HG03521 (cell line): ENCODE data around the gene SPRING1.
"Not testable (repeated sequence)": the region's sequence is repeated elsewhere in the genome, so short reads cannot be mapped to it uniquely, and the experiment has no call there.

ENCODE experiments used
- ATAC-seq: cut with Tn5 transposase; IDR thresholded peaks from one replicate; pipeline ENCODE4 v1.9.1; 2021; ENCODE audit warnings: mild to moderate bottlenecking, moderate library complexity; ENCODE audit not compliant: unreplicated experiment

Gene SPRING1

GRCh38 chr12:116742787-116743186 lies 4.9 kb upstream of the SPRING1 start:
- not testable (repeated sequence) for ATAC-seq

- no peak for ATAC-seq
These were observed 1.6 kb upstream of the SPRING1 start for GRCh38 chr12:116739381-116739887.

GRCh38 chr12:116736962-116737773 lies 701 bp downstream of the SPRING1 start:
- ATAC-seq, result no peak

GRCh38 chr12:116735951-116736599 lies 1.8 kb downstream of the SPRING1 start:
- ATAC-seq, result no peak

GRCh38 chr12:116735084-116735483 lies 2.8 kb downstream of the SPRING1 start:
- no peak for ATAC-seq

- no peak for ATAC-seq
These were observed 3.6 kb downstream of the SPRING1 start for GRCh38 chr12:116734156-116734768.

- no peak for ATAC-seq
These were observed 6.1 kb downstream of the SPRING1 start for GRCh38 chr12:116731801-116732200.

- ATAC-seq, result no peak
These were observed 10.0 kb downstream of the SPRING1 start for GRCh38 chr12:116727891-116728290.

- no peak for ATAC-seq
These were observed 10.6 kb downstream of the SPRING1 start for GRCh38 chr12:116727261-116727660.

- no peak for ATAC-seq
These were observed 11.2 kb downstream of the SPRING1 start for GRCh38 chr12:116726694-116727093.

- ATAC-seq, result no peak
These were observed 15.6 kb downstream of the SPRING1 start for GRCh38 chr12:116722245-116722644.

- no peak for ATAC-seq
These were observed 17.9 kb downstream of the SPRING1 start for GRCh38 chr12:116719731-116720528.

GRCh38 chr12:116718655-116719454 lies 19.0 kb downstream of the SPRING1 start:
- no peak for ATAC-seq

GRCh38 chr12:116717466-116718437 lies 20.1 kb downstream of the SPRING1 start:
- no peak for ATAC-seq

GRCh38 chr12:116714175-116714574 lies 23.7 kb downstream of the SPRING1 start:
- no peak for ATAC-seq

GRCh38 chr12:116713527-116713926 lies 24.3 kb downstream of the SPRING1 start:
- ATAC-seq, result no peak

- ATAC-seq, result no peak
These were observed 25.2 kb downstream of the SPRING1 start for GRCh38 chr12:116712458-116713303.
